HG03571 (cell line): ENCODE results near the gene PLEKHG5.

Experiments
- ATAC-seq: cut with Tn5 transposase; IDR thresholded peaks from one replicate; pipeline ENCODE4 v1.9.1; 2021; ENCODE audit not compliant: unreplicated experiment

The PLEKHG5 gene

GRCh38 chr1:6491480-6491962 lies at the start of gene PLEKHG5:
PLEKHG5 (minus strand) TSS chr1:6491667; CDS start chr1:6477571, 14,096 bp downstream.
- no peak for ATAC-seq

GRCh38 chr1:6538956-6539355 lies 47.5 kb upstream of the PLEKHG5 start:
- ATAC-seq, result no peak

GRCh38 chr1:6536291-6536690 lies 44.8 kb upstream of the PLEKHG5 start:
- ATAC-seq, result no peak

- ATAC-seq, result no peak
Measured at GRCh38 chr1:6535214-6535613, 43.7 kb upstream of the PLEKHG5 start.

GRCh38 chr1:6534248-6534822 lies 42.9 kb upstream of the PLEKHG5 start:
- no peak for ATAC-seq

GRCh38 chr1:6531996-6532395 lies 40.5 kb upstream of the PLEKHG5 start:
- no peak for ATAC-seq

- ATAC-seq, result no peak
Measured at GRCh38 chr1:6530504-6531160, 39.2 kb upstream of the PLEKHG5 start.

- no peak for ATAC-seq
Measured at GRCh38 chr1:6528492-6528891, 37.0 kb upstream of the PLEKHG5 start.

- ATAC-seq, result no peak
Measured at GRCh38 chr1:6526316-6526715, 34.8 kb upstream of the PLEKHG5 start.

GRCh38 chr1:6523566-6523965 lies 32.1 kb upstream of the PLEKHG5 start:
- ATAC-seq, result no peak

GRCh38 chr1:6521536-6521935 lies 30.1 kb upstream of the PLEKHG5 start:
- ATAC-seq, result no peak

- ATAC-seq, result no peak
Measured at GRCh38 chr1:6519935-6520671, 28.6 kb upstream of the PLEKHG5 start.

- no peak for ATAC-seq
Measured at GRCh38 chr1:6519491-6519934, 28.0 kb upstream of the PLEKHG5 start.

- ATAC-seq, result no peak
Measured at GRCh38 chr1:6517435-6517851, 26.0 kb upstream of the PLEKHG5 start.

- no peak for ATAC-seq
Measured at GRCh38 chr1:6515771-6516170, 24.3 kb upstream of the PLEKHG5 start.

GRCh38 chr1:6513320-6513801 lies 21.9 kb upstream of the PLEKHG5 start:
- no peak for ATAC-seq

- no peak for ATAC-seq
Measured at GRCh38 chr1:6512908-6513280, 21.4 kb upstream of the PLEKHG5 start.

- no peak for ATAC-seq
Measured at GRCh38 chr1:6512245-6512907, 20.9 kb upstream of the PLEKHG5 start.

GRCh38 chr1:6511561-6512244 lies 20.2 kb upstream of the PLEKHG5 start:
- no peak for ATAC-seq

- no peak for ATAC-seq
Measured at GRCh38 chr1:6511056-6511455, 19.6 kb upstream of the PLEKHG5 start.

GRCh38 chr1:6510493-6510892 lies 19.0 kb upstream of the PLEKHG5 start:
- no peak for ATAC-seq
